GM18868 (cell line): ENCODE data around the gene TGFBR2.

ENCODE experiments used
- ATAC-seq: cut with Tn5 transposase; IDR thresholded peaks from one replicate; pipeline ENCODE4 v1.9.1; 2021; ENCODE audit warnings: mild to moderate bottlenecking, moderate library complexity; ENCODE audit not compliant: unreplicated experiment

TGFBR2 gene

GRCh38 chr3:30688776-30689641, 82.6 kb downstream of the TGFBR2 start:
- ATAC-seq, result peak; percentile 34

GRCh38 chr3:30690199-30690598, 83.8 kb downstream of the TGFBR2 start:
- ATAC-seq, result no peak

GRCh38 chr3:30691249-30691880, 85.0 kb downstream of the TGFBR2 start:
- no peak for ATAC-seq

GRCh38 chr3:30691944-30692343, 85.5 kb downstream of the TGFBR2 start:
- no peak for ATAC-seq

- ATAC-seq, result no peak
These were observed 86.2 kb downstream of the TGFBR2 start for GRCh38 chr3:30692498-30693130.

GRCh38 chr3:30693470-30694120, 87.2 kb downstream of the TGFBR2 start:
- peak; percentile 94 for ATAC-seq

- ATAC-seq, result no peak
These were observed 87.7 kb downstream of the TGFBR2 start for GRCh38 chr3:30694148-30694547.

GRCh38 chr3:30694668-30695067, 88.3 kb downstream of the TGFBR2 start:
- no peak for ATAC-seq

GRCh38 chr3:30695302-30696061, 89.1 kb downstream of the TGFBR2 start:
- no peak for ATAC-seq

- ATAC-seq, result no peak
These were observed 90.0 kb downstream of the TGFBR2 start for GRCh38 chr3:30696403-30696819.

- no peak for ATAC-seq
These were observed 90.5 kb downstream of the TGFBR2 start for GRCh38 chr3:30696896-30697295.

GRCh38 chr3:30698549-30698948, 92.1 kb downstream of the TGFBR2 start:
- no peak for ATAC-seq

GRCh38 chr3:30699927-30700326, 93.5 kb downstream of the TGFBR2 start:
- ATAC-seq, result no peak

- no peak for ATAC-seq
These were observed 94.4 kb downstream of the TGFBR2 start for GRCh38 chr3:30700702-30701321.

GRCh38 chr3:30702038-30702827, 95.8 kb downstream of the TGFBR2 start:
- ATAC-seq, result no peak

GRCh38 chr3:30702828-30703397, 96.5 kb downstream of the TGFBR2 start:
- no peak for ATAC-seq

GRCh38 chr3:30704931-30705890, 98.8 kb downstream of the TGFBR2 start:
- ATAC-seq, result no peak

- no peak for ATAC-seq
These were observed 101.4 kb downstream of the TGFBR2 start for GRCh38 chr3:30707825-30708224.
